ENCODE results near the gene ZNF80.
A peak's percentile ranks its signal among the peaks of the same experiment; 100 is the strongest.

The ZNF80 gene

DNA sequence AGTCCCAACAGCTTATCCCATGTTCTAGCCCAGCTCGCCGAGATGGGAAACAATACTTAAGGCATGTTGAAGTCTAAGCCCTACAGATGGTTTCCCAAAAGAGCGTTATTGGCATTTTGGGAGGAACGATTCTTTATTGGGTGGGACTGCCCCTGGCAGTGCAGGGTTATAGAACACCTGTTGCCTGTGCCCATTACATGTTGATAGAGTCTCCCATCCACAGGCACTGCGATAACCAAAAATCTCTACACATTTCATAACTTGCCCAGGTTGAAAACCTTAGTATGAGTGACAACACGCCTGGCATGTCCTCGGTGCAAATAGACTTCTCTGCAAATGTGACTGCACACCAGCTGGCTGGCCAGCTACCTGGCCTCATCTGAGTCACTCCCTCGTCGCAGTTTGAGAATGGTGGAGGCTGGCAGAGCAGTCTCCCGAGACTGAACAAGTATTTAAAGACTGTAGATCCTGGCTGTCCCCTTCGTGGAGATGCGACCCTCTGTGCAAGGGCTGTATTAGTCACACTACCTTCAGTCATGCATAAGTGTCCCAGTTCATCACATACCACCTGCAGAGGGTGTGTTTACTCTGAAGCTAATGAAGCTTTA lies 18.7 kb downstream of the ZNF80 start:
- DNase-seq: peak; percentile 70

DNA sequence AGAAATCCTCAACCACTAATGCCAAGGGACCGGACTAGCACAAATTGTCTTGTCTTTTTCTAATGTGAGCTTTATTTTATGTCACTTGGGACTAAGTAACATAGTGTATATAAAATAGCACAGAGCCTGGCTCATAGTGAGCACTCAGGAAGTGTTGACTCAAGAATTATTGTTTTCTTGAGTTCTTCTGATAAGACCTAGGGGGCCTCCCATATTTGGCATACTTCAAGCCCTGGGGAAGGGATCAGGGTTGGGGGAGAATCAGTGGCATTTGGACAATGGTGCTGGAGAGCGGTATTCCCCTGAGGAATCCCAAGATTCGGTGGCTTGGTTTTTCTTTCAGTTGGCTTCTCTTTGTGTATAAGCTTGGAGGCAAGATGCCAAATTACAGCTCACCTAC lies 19.4 kb downstream of the ZNF80 start:
- DNase-seq: no peak

- DNase-seq: no peak
Measured at GRCh38 chr3:114217266-114217665, 20.1 kb downstream of the ZNF80 start.

DNA sequence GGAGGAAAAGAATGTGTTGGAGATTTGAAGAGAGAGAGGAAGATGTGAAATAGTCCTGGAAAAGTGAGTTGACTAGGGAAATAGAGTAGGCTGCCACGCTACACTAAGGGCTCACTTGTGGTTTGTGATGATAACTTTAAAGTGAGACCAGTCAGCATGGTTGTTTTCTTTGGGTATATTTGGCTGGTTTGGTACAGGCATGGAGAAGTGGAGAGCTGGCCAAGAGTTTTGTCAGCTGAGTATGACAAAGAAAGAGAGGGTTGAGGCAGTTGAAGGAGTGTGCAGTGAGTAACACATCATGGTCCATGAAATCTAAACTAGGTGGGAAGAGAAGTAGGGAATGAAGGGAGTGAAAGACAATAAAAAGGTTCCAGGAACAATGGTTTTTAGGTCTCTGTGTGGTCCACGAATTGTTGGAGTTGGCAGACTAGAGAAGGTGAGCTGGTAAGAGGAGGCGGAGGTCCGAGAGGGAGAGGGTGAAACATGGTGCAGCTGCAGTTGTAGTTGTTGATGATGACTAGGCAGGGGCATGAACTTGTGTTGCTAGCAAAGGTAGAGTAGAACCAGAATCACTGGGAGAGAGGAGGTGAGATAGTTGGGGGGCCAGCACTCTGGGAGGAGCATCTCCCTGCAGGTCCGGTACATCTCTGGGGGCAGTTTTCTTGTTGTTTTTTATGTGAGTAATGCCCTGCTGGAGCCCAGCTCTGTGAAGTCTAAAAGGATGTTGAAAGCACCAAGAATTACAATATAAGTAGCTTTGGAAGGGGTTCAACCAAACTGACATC lies 21.0 kb downstream of the ZNF80 start:
- DNase-seq: no peak

DNA sequence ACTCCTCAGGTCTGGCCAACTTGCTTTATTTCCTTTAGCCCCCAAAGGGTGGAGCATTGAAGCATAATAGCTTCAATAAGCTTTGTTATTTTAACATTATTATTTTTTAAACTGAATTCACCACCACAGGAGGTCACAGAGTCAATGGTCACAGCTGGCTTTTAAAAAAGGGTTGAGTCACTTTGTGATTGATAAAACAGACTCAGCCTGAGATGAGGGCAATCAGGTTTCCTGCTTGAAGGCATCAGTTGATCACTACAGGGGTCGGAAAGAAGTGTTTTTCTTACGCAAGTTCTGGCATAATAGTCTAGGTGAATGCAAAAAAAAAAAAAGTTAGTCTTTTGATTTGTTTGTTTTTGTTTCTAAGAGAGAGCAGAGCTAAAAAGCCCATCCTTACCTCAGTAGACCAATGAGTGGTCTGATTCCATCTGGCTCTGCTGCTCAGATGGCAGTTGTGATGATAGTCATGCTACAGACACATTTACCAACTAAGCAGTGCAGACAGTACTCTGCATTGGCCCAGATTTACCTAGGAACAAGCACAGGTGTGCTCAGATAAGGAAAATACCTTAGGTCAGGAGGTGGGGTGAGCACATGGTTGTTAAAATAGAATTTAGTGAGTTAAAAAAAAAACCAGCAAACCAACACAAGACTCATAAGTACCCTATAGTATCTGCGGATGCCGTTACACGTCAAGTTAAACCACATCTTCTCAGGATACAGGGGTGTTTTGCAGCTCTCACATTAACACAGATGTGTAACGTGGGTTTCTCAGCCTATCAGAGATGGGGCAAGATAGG lies 22.6 kb downstream of the ZNF80 start:
- DNase-seq: peak; percentile 73

- DNase-seq: peak; percentile 90
Measured at GRCh38 chr3:114213627-114214541, 23.5 kb downstream of the ZNF80 start.

DNA sequence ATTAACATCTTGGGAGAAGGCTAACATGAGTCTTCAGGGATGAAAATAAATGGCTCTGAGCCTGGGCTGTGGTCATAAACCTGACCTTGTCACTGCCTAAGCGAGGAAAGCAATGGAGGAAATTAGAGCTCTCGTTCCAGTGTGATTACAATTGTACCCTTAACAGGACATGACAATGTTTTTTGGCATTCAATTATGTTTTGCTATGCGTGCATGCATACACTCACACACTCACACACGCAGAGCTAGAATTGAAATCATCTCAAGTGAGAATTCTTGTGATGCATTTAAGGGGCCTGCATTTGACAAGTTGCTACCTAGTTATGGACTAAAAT lies 24.1 kb downstream of the ZNF80 start:
- DNase-seq: no peak

DNA sequence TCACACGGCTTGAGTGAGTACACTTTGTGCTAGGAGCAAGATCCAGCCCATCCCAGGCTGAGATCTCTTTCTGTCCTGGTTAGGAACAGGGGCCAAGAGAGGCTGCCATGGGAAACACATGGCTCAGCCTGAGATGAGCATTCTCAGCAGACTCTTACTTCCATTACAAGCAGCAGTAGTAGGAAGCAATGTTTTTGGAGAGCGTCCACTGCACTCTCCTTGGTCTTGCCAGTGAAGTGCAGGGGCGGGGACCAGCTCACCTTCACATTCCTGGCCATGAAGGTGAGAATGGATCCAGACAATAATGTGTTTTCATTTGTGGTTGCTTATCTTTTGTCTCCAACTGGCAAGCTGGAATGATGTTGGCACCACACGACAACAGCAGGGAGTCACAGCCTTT lies 24.7 kb downstream of the ZNF80 start:
- no peak for DNase-seq

DNA sequence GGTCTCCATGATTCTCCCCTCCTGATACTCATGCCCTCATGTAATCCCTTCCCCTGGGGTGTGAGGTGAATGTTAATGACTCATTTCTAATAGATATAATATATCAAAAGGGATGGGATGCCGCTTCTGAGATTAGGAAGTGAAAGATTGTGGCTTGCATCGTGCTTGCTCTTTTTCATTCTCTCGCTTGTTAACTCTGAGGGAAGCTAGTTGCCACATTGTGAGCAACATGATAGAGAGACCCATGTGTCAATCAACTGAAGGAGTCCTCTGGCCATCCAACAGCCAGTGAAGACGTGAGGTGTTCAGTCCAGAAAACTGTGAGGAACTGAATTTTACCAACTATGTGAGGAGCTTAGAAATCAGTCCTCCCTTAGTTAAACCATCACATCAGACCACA lies 29.6 kb downstream of the ZNF80 start:
- no peak for DNase-seq

DNA sequence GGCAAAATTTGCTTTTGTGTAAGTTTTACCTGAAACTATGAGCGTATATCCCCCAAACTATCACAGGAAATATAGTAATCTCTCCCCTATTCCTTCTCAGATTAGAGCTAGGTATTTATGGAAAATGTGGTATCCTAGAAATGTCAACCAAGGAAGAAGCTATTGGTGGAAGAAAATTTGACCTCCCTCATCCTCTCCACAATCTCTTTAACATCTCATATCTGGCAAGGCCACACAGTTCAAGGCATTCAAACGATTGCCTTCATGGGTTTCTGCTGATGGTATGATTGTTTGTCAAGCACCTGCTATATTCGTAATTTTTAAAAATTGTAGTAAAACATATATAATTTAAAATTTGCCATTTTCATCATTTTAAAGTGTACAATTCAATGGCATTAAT lies 31.0 kb downstream of the ZNF80 start:
- DNase-seq: no peak

GRCh38 chr3:114205541-114205940 lies 31.8 kb downstream of the ZNF80 start:
- DNase-seq: no peak

DNA sequence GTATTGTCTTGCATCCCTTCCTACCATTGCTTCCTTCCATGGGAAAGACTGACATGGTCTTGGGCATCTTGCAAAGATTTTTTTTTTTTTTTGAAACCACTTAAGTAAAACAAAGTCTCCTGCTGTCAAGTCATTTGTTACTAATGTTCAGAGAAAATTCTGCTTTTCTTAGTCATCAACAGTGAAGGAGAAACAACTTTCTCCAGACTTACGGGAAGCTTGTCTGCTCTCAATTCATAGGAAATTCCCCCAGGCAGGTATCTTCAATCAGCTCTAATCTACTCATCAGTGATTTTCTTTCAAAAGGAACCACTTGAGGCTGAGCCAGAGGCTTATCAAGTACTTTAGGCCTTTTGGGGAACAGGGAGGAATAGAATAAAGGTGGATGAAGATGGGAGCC lies 42.6 kb downstream of the ZNF80 start:
- DNase-seq: no peak

GRCh38 chr3:114192136-114192535 lies 45.2 kb downstream of the ZNF80 start:
- DNase-seq: no peak

- no peak for DNase-seq
Measured at GRCh38 chr3:114186501-114186900, 50.9 kb downstream of the ZNF80 start.
